Left kidney (tissue), 8 donors: ENCODE data around the gene YBX1. TPM values are rescaled to one million over a fixed set of nuclear protein-coding genes. Genes with fewer than 3 reads are reported as not detected.
"Not testable (repeated sequence)": the region's sequence is repeated elsewhere in the genome, so short reads cannot be mapped to it uniquely, and the experiment has no call there.

Source experiments
- DNase-seq: peaks from one replicate; pipeline ENCODE4 v3.0.0-alpha.2; 2013
- long read RNA-seq, 8 donors: transcript quantifications; one replicate each; lab custom pipeline, GENCODE V29; 2026
- polyA plus RNA-seq: library from polyadenylated mRNA; unstranded; fragments of 120-200 nt; gene quantifications from one replicate; pipeline ENCODE4 v1.2.1, GENCODE V29; 2013; ENCODE audit not compliant: insufficient read length

YBX1 gene
- polyA plus RNA-seq = 630 TPM
- long read RNA-seq, donor 1, transcript YBX1-201 (8 exons, 1,514 nt) = major isoform, 102 of 1,580 reads
- long read RNA-seq, donor 1, partial matches to known transcripts = 1,467 of 1,580 reads
- long read RNA-seq, donor 1, other reads (novel, unspliced or antisense) = 7 of 1,580 reads
- long read RNA-seq, donor 2, transcript YBX1-201 (8 exons, 1,514 nt) = major isoform, 127 of 1,532 reads
- long read RNA-seq, donor 2, partial matches to known transcripts = 1,404 of 1,532 reads
- long read RNA-seq, donor 2, other reads (novel, unspliced or antisense) = 0 of 1,532 reads
- long read RNA-seq, donor 3, transcript YBX1-201 (8 exons, 1,514 nt) = major isoform, 83 of 1,146 reads
- long read RNA-seq, donor 3, partial matches to known transcripts = 1,063 of 1,146 reads
- long read RNA-seq, donor 3, other reads (novel, unspliced or antisense) = 0 of 1,146 reads
- long read RNA-seq, donor 4, transcript YBX1-201 (8 exons, 1,514 nt) = major isoform, 10 of 188 reads
- long read RNA-seq, donor 4, partial matches to known transcripts = 178 of 188 reads
- long read RNA-seq, donor 4, other reads (novel, unspliced or antisense) = 0 of 188 reads
- long read RNA-seq, donor 5, transcript YBX1-201 (8 exons, 1,514 nt) = major isoform, 387 of 1,611 reads
- long read RNA-seq, donor 5, partial matches to known transcripts = 1,221 of 1,611 reads
- long read RNA-seq, donor 5, other reads (novel, unspliced or antisense) = 0 of 1,611 reads
- long read RNA-seq, donor 6, transcript YBX1-201 (8 exons, 1,514 nt) = major isoform, 87 of 1,757 reads
- long read RNA-seq, donor 6, partial matches to known transcripts = 1,670 of 1,757 reads
- long read RNA-seq, donor 6, other reads (novel, unspliced or antisense) = 0 of 1,757 reads
- long read RNA-seq, donor 7, transcript YBX1-201 (8 exons, 1,514 nt) = major isoform, 175 of 2,127 reads
- long read RNA-seq, donor 7, partial matches to known transcripts = 1,951 of 2,127 reads
- long read RNA-seq, donor 7, other reads (novel, unspliced or antisense) = 0 of 2,127 reads
- long read RNA-seq, donor 8, transcript YBX1-201 (8 exons, 1,514 nt) = major isoform, 60 of 567 reads
- long read RNA-seq, donor 8, partial matches to known transcripts = 502 of 567 reads
- long read RNA-seq, donor 8, other reads (novel, unspliced or antisense) = 5 of 567 reads

- peak; percentile 98 for DNase-seq
These were observed at the start of gene YBX1 for GRCh38 chr1:42681741-42682483. YBX1 (plus strand) TSS chr1:42682418; CDS start chr1:42682566, 148 bp downstream.

GRCh38 chr1:42639116-42639515, 43.1 kb upstream of the YBX1 start:
- DNase-seq = no peak

GRCh38 chr1:42646056-42646455, 36.2 kb upstream of the YBX1 start:
- DNase-seq = no peak

GRCh38 chr1:42657201-42657600, 25.0 kb upstream of the YBX1 start:
- DNase-seq = no peak

- peak; percentile 94 for DNase-seq
These were observed 24.0 kb upstream of the YBX1 start, which contains the start of gene PPIH for GRCh38 chr1:42657981-42658876. PPIH (plus strand) TSS chr1:42658423; CDS start chr1:42658447, 24 bp downstream.

- no peak for DNase-seq
These were observed 23.3 kb upstream of the YBX1 start for GRCh38 chr1:42658877-42659337.

- no peak for DNase-seq
These were observed 21.2 kb upstream of the YBX1 start for GRCh38 chr1:42660907-42661500.

- DNase-seq = no peak
These were observed 12.3 kb upstream of the YBX1 start for GRCh38 chr1:42669936-42670335.

GRCh38 chr1:42670425-42670824, 11.8 kb upstream of the YBX1 start:
- DNase-seq = no peak

GRCh38 chr1:42674214-42674613, 8.0 kb upstream of the YBX1 start:
- no peak for DNase-seq

- no peak for DNase-seq
These were observed 7.5 kb upstream of the YBX1 start for GRCh38 chr1:42674682-42675081.

- DNase-seq = no peak
These were observed 6.8 kb upstream of the YBX1 start for GRCh38 chr1:42675467-42675866.

GRCh38 chr1:42676534-42677087, 5.6 kb upstream of the YBX1 start:
- DNase-seq = no peak

GRCh38 chr1:42679364-42679983, 2.7 kb upstream of the YBX1 start:
- DNase-seq = no peak

GRCh38 chr1:42680055-42680454, 2.2 kb upstream of the YBX1 start:
- DNase-seq = no peak

GRCh38 chr1:42680921-42681683, 1.1 kb upstream of the YBX1 start:
- no peak for DNase-seq

- not testable (repeated sequence) for DNase-seq
These were observed 193 bp downstream of the YBX1 start for GRCh38 chr1:42682484-42682738.

GRCh38 chr1:42682739-42683531, 717 bp downstream of the YBX1 start:
- no peak for DNase-seq
